B cell (primary cell): ENCODE results near the gene SLC4A2. TPM values are rescaled to one million over a fixed set of nuclear protein-coding genes. Genes with fewer than 3 reads are reported as not detected.

Experiments used
- ATAC-seq: fragments of 200-7000 bp; cut with Tn5 transposase; one replicate; pipeline ENCODE4 v1.10.0; 2021; ENCODE audit warnings: low read depth, mild to moderate bottlenecking, moderate number of reproducible peaks, moderate library complexity
- CTCF ChIA-PET: fragments of 350-600 bp; sonication (Branson Sonifier 250); formaldehyde crosslinking; loops from one replicate; lab custom pipeline; 2021; ENCODE audit warnings: antibody characterized with exemption, inconsistent platforms; lab: Charles Lee
- POLR2A ChIA-PET: fragments of 350-600 bp; sonication (Branson Sonifier 250); formaldehyde crosslinking; loops from one replicate; lab custom pipeline; 2021; ENCODE audit warnings: antibody characterized with exemption; lab: Charles Lee
- DNase-seq: peaks from one replicate; pipeline ENCODE4 v3.0.0; 2013
- H2AFZ ChIP-seq: 2 replicates; pipeline ENCODE4 v1.6.1; 2012; ENCODE audit warnings: mild to moderate bottlenecking, low read depth, low read length; ENCODE audit not compliant: insufficient read depth, poor library complexity, severe bottlenecking
- H3K27ac ChIP-seq, 2 donors: 1 replicate in 1 of 2; 2 replicates in 1 of 2; pipeline ENCODE4 v1.5.1; 2012 to 2013; ENCODE audit warnings: low read length in 2 of 2, mild to moderate bottlenecking in 2 of 2, moderate library complexity in 1 of 2
- H3K27me3 ChIP-seq, 4 experiments: fragments of 200-600 bp in 1 of 4; sonication (generic) in 1 of 4; replicated peaks in 1 of 4; 1 replicate in 2 of 4; 2 replicates in 2 of 4; pipeline versions ENCODE4 v1.6.1 to v1.7.0; 2013 to 2016; ENCODE audit warnings: low read length in 3 of 4, mild to moderate bottlenecking in 2 of 4, mixed read lengths in 1 of 4, moderate library complexity in 1 of 4; ENCODE audit not compliant: insufficient read depth in 4 of 4, control insufficient read depth in 3 of 4; ENCODE audit errors: control extremely low read depth in 1 of 4
- H3K36me3 ChIP-seq, 2 experiments: replicated peaks in 1 of 2; 1 replicate in 1 of 2; 2 replicates in 1 of 2; pipeline versions ENCODE4 v1.6.1 to v1.7.1; 2013; ENCODE audit warnings: low read length in 1 of 2; ENCODE audit not compliant: insufficient read depth in 2 of 2, control insufficient read depth in 1 of 2; ENCODE audit errors: control extremely low read depth in 1 of 2, extremely low read depth in 1 of 2
- H3K4me1 ChIP-seq, 2 donors: fragments of 200-600 bp in 1 of 2; sonication (generic) in 1 of 2; 1 replicate in 1 of 2; 2 replicates in 1 of 2; pipeline versions ENCODE4 v1.5.1 to v1.6.1; 2013 to 2017; ENCODE audit warnings: low read length in 2 of 2; ENCODE audit not compliant: control insufficient read depth in 2 of 2, insufficient read depth in 2 of 2
- H3K4me2 ChIP-seq: replicated peaks from 2 replicates; pipeline ENCODE3; 2012; ENCODE audit warnings: mild to moderate bottlenecking, low read depth, low read length; ENCODE audit not compliant: poor library complexity, severe bottlenecking
- H3K4me3 ChIP-seq, 5 experiments: fragments of 200-600 bp in 1 of 5; sonication (generic) in 1 of 5; 1 replicate in 3 of 5; 2 replicates in 2 of 5; pipeline versions ENCODE4 v1.5.1 to v1.7.0; 2011 to 2016; ENCODE audit warnings: low read length in 4 of 5, mild to moderate bottlenecking in 4 of 5, low read depth in 2 of 5, control low read depth in 1 of 5, moderate library complexity in 1 of 5; ENCODE audit not compliant: insufficient read depth in 1 of 5; ENCODE audit errors: control extremely low read depth in 1 of 5, extremely low read depth in 1 of 5
- H3K79me2 ChIP-seq: fragments of 200-600 bp; sonication (generic); one replicate; pipeline ENCODE4 v1.6.0; 2016; ENCODE audit warnings: low read length; ENCODE audit not compliant: control insufficient read depth, insufficient read depth
- H3K9ac ChIP-seq: fragments of 200-600 bp; sonication (generic); 2 replicates; pipeline ENCODE4 v1.6.1; 2017; ENCODE audit warnings: mild to moderate bottlenecking, low read length, moderate library complexity
- H3K9me3 ChIP-seq, 3 donors: one replicate each; pipeline versions ENCODE4 v1.6.1 to v1.7.1; 2013; ENCODE audit warnings: low read length in 2 of 3; ENCODE audit not compliant: control insufficient read depth in 2 of 3, insufficient read depth in 1 of 3; ENCODE audit errors: control extremely low read depth in 1 of 3
- H4K20me1 ChIP-seq: 2 replicates; pipeline ENCODE4 v1.6.0; 2012; ENCODE audit warnings: mild to moderate bottlenecking, low read length; ENCODE audit not compliant: insufficient read depth, control insufficient read depth, poor library complexity, severe bottlenecking
- H3K27ac Mint-ChIP-seq: one replicate; pipeline ENCODE4 v1.8.0; 2021; ENCODE audit warnings: mixed read lengths
- H3K27me3 Mint-ChIP-seq: one replicate; pipeline ENCODE4 v1.8.0; 2021; ENCODE audit warnings: mixed read lengths
- H3K4me1 Mint-ChIP-seq: one replicate; pipeline ENCODE4 v1.8.0; 2021; ENCODE audit warnings: mixed read lengths
- H3K4me3 Mint-ChIP-seq: one replicate; pipeline ENCODE4 v1.8.0; 2021; ENCODE audit warnings: mixed read lengths
- H3K9me3 Mint-ChIP-seq: one replicate; pipeline ENCODE4 v1.8.0; 2022; ENCODE audit warnings: mixed read lengths; ENCODE audit not compliant: insufficient read depth
- CTCF ChIP-seq: fragments of 200-600 bp; IDR thresholded peaks from one replicate; pipeline ENCODE4 v1.8.0; 2022; ENCODE audit warnings: antibody characterized with exemption, mild to moderate bottlenecking
- EZH2 ChIP-seq: IDR thresholded peaks from 2 replicates; pipeline ENCODE4 v1.6.1; 2012; ENCODE audit warnings: borderline replicate concordance, low read depth, mild to moderate bottlenecking, moderate library complexity, low read length; ENCODE audit not compliant: insufficient read depth, poor library complexity, severe bottlenecking
- WGBS: methylation state at CpG from one replicate; pipeline ENCODE4 v1.1.5; 2013; ENCODE audit warnings: missing lambda C conversion rate; ENCODE audit not compliant: insufficient coverage; 5-methylcytosine and 5-hydroxymethylcytosine counted together
- intact Hi-C: fragments of 100-400 bp; cut with micrococcal nuclease; formaldehyde crosslinking; loops from one replicate; pipeline ENCODE4 v1.10.0; 2022
- polyA plus RNA-seq: library from polyadenylated mRNA; depleted of rRNA; stranded (reverse); fragments of >200 nt; gene quantifications from 2 replicates; pipeline ENCODE4 v1.2.3, GENCODE V29; 2012
- total RNA-seq, 2 donors: library from RNA; stranded (reverse); fragments of 120-200 nt in 1 of 2; gene quantifications; 1 replicate in 1 of 2; 2 replicates in 1 of 2; pipeline versions ENCODE4 v1.2.3 to v1.2.4, GENCODE V29; 2013 to 2022

The SLC4A2 gene
- total and polyA plus RNA-seq, 2 donors (not counting 1 experiment from before 2014, with no cell fraction given) = 82.8 to 113 TPM

- Histone ChIP-seq H3K36me3 (peaks cover 0 to 47% of the 10 kb centered on the region in 2 experiments), H3K4me2 (no peak overlapping the region), H3K4me3 (no peak overlapping the region), H3K4me1 (no peaks in the 10 kb centered on the region), H3K9me3 (no peaks in the 10 kb centered on the region), H3K27me3 (no peaks in the 10 kb centered on the region), H3K79me2 (no peaks in the 10 kb centered on the region), H3K9ac (no peak overlapping the region), H3K27ac (no peak overlapping the region), H2AFZ (no peak overlapping the region), H4K20me1 (no peaks in the 10 kb centered on the region)
- WGBS = 100% methylated on average over 10 of the region's 12 CpGs
- H3K27ac Mint-ChIP-seq = no peak overlapping the region
- H3K27me3 Mint-ChIP-seq = no peaks in the 10 kb centered on the region
- intact Hi-C loops = no loop called here
- POLR2A ChIA-PET = no interaction called here
- CTCF ChIA-PET = interaction anchor here (0.8 to 1.4 kb wide), 2 partner anchors 9 to 42 kb away, joined by 3 to 4 read pairs; no protein-coding TSS in a partner anchor
- DNase-seq (no peak), ATAC-seq (no peak)
- H3K4me3 Mint-ChIP-seq = no peak overlapping the region
- no peaks in the 10 kb centered on the region for H3K9me3 Mint-ChIP-seq
- no peaks in the 10 kb centered on the region for H3K4me1 Mint-ChIP-seq
- TF ChIP-seq EZH2 (no peak), CTCF (no peak)
These were observed 8.8 kb downstream of the SLC4A2 start for GRCh38 chr7:151068069-151068773.

- Mint-ChIP-seq H3K27ac (no peak overlapping the region), H3K27me3 (no peaks in the 10 kb centered on the region), H3K4me1 (no peaks in the 10 kb centered on the region), H3K4me3 (no peak overlapping the region), H3K9me3 (no peaks in the 10 kb centered on the region)
- ATAC-seq = no peak
- H3K27me3 ChIP-seq = no peaks in the 10 kb centered on the region
- H3K9ac ChIP-seq = no peak overlapping the region
- no peak overlapping the region for H3K4me2 ChIP-seq
- H3K79me2 ChIP-seq = no peaks in the 10 kb centered on the region
- POLR2A ChIA-PET = no interaction called here
- H3K36me3 ChIP-seq = peaks cover 0 to 39% of the 10 kb centered on the region in 2 experiments
- intact Hi-C loops = no loop called here
- no peaks in the 10 kb centered on the region for H4K20me1 ChIP-seq
- H3K4me1 ChIP-seq = no peaks in the 10 kb centered on the region
- no peak overlapping the region for H3K4me3 ChIP-seq
- TF ChIP-seq CTCF (no peak), EZH2 (no peak)
- CTCF ChIA-PET = no interaction called here
- 95% methylated on average over 16 of the region's 17 CpGs for WGBS
- no peak overlapping the region for H2AFZ ChIP-seq
- DNase-seq = no peak
- H3K9me3 ChIP-seq = no peaks in the 10 kb centered on the region
- no peak overlapping the region for H3K27ac ChIP-seq
These were observed 10.6 kb downstream of the SLC4A2 start for GRCh38 chr7:151069841-151070573.
